ENCODE measurements around the gene CNNM2. TPM values are rescaled to one million over a fixed set of nuclear protein-coding genes. Genes with fewer than 3 reads are reported as not detected.

The CNNM2 gene
- 1 to 10 TPM in 3 of 4 donors, under 1 TPM in 1; 0.49 to 2.6 (median 1.6) TPM for total RNA-seq
- polyA plus RNA-seq, result 1 to 10 TPM in 1 of 3 donors, under 1 TPM in 2; 0.53 to 1.3 (median 0.91) TPM
- long read RNA-seq, donor 1, result 0 reads
- long read RNA-seq, donor 2, partial matches to known transcripts, result 0 of 3 reads
- long read RNA-seq, donor 2, other reads (novel, unspliced or antisense), result 3 of 3 reads

GRCh38 chr10:102917962-102918816, at the start of gene CNNM2:
Gene CNNM2, plus strand, starts transcription at chr10:102918294. Its CDS starts 187 bp downstream, at chr10:102918481.
- ATAC-seq (peak; percentile 96 to 98 (median 98)), DNase-seq (peak; percentile 100)
- Histone ChIP-seq H3K4me1 (peaks cover 34% of the 10 kb centered on the region), H3K4me3 (peak within 1 kb of the TSS; percentile 98), H3K27ac (peak within 1 kb of the TSS; percentile 92), H3K36me3 (ENCODE audit: insufficient read depth in 1 of 2, low read depth in 1 of 2) (no peaks in the 10 kb centered on the region), H3K27me3 (ENCODE audit: insufficient read depth in 3 of 3, low read length in 2 of 3) (no peaks in the 10 kb centered on the region), H3K9me3 (no peaks in the 10 kb centered on the region)
- 0 to 1% (median 0%) methylated on average over 74 to 80 of the region's 80 CpGs for WGBS, 3 donors
- TF ChIP-seq CTCF (IDR thresholded peaks at IDR 0.05), result no peak
- intact Hi-C loops (cut with DNase I), result loop anchor here (2.0 to 5.0 kb wide), 5 partner anchors 149 to 415 kb away; partner anchors contain the start of gene RPEL1 (in 1 of the 2)

GRCh38 chr10:102868911-102869257, 49.2 kb upstream of the CNNM2 start:
- no peak for DNase-seq
- intact Hi-C loops (cut with DNase I), result no loop called here
- 16 to 36% (median 25%) methylated on average over 5 of the region's 5 CpGs for WGBS, 3 donors

GRCh38 chr10:102869258-102870198, 48.6 kb upstream of the CNNM2 start, which contains the start of gene AS3MT:
Gene AS3MT, plus strand, starts transcription at chr10:102869470. Its CDS starts 123 bp downstream, at chr10:102869593.
- H3K27me3 ChIP-seq (ENCODE audit: insufficient read depth in 3 of 3, low read length in 2 of 3), result no peaks in the 10 kb centered on the region
- peak within 1 kb of the TSS; percentile 69 for H3K4me3 ChIP-seq
- ATAC-seq (peak; percentile 82 to 91 (median 86)), DNase-seq (peak; percentile 31 to 73)
- TF ChIP-seq CTCF (IDR thresholded peaks at IDR 0.05), result no peak
- no peaks in the 10 kb centered on the region for H3K9me3 ChIP-seq
- WGBS, 3 donors, result 3 to 9% (median 3%) methylated on average over 41 to 63 of the region's 63 CpGs
- no peak within 1 kb of the TSS for H3K27ac ChIP-seq
- H3K4me1 ChIP-seq, result peaks cover 3% of the 10 kb centered on the region
- peaks cover 0 to 22% of the 10 kb centered on the region in 2 donors for H3K36me3 ChIP-seq (ENCODE audit: insufficient read depth in 1 of 2, low read depth in 1 of 2)
- intact Hi-C loops (cut with DNase I), result no loop called here

More at GRCh38 chr10:102868911-102869257, 49.2 kb upstream of the CNNM2 start:
- no peaks in the 10 kb centered on the region for H3K9me3 ChIP-seq
- H3K4me3 ChIP-seq, result peak overlapping the region; percentile 69
- H3K27me3 ChIP-seq (ENCODE audit: insufficient read depth in 3 of 3, low read length in 2 of 3), result no peaks in the 10 kb centered on the region
- TF ChIP-seq CTCF (IDR thresholded peaks at IDR 0.05), result no peak
- peak in 2 of 4 donors; percentile 4 to 9 for ATAC-seq
- H3K36me3 ChIP-seq (ENCODE audit: insufficient read depth in 1 of 2, low read depth in 1 of 2), result peaks cover 0 to 26% of the 10 kb centered on the region in 2 donors
- H3K4me1 ChIP-seq, result peaks cover 3% of the 10 kb centered on the region
- no peak overlapping the region for H3K27ac ChIP-seq

GRCh38 chr10:102870221-102870620, 47.9 kb upstream of the CNNM2 start:
- intact Hi-C loops (cut with DNase I), result no loop called here
- 79 to 89% (median 87%) methylated on average over 10 of the region's 10 CpGs for WGBS, 3 donors

More at GRCh38 chr10:102870221-102870620, 47.9 kb upstream of the CNNM2 start:
- H3K4me1 ChIP-seq, result peaks cover 3% of the 10 kb centered on the region
- DNase-seq, result no peak
- H3K36me3 ChIP-seq (ENCODE audit: insufficient read depth in 1 of 2, low read depth in 1 of 2), result peaks cover 0 to 21% of the 10 kb centered on the region in 2 donors
- H3K27ac ChIP-seq, result no peak overlapping the region
- ATAC-seq, result peak in 2 of 4 donors; percentile 5 to 14
- H3K27me3 ChIP-seq (ENCODE audit: insufficient read depth in 3 of 3, low read length in 2 of 3), result no peaks in the 10 kb centered on the region
- TF ChIP-seq CTCF (IDR thresholded peaks at IDR 0.05), result no peak
- H3K9me3 ChIP-seq, result no peaks in the 10 kb centered on the region
- H3K4me3 ChIP-seq, result peak overlapping the region; percentile 69
